HG03558 (cell line): ENCODE data around the gene COA5.

Experiments
- ATAC-seq: cut with Tn5 transposase; IDR thresholded peaks from one replicate; pipeline ENCODE4 v1.9.1; 2021; ENCODE audit warnings: moderate number of reproducible peaks; ENCODE audit not compliant: unreplicated experiment; ENCODE audit errors: extremely low read depth

The COA5 gene, protein sequence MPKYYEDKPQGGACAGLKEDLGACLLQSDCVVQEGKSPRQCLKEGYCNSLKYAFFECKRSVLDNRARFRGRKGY

DNA sequence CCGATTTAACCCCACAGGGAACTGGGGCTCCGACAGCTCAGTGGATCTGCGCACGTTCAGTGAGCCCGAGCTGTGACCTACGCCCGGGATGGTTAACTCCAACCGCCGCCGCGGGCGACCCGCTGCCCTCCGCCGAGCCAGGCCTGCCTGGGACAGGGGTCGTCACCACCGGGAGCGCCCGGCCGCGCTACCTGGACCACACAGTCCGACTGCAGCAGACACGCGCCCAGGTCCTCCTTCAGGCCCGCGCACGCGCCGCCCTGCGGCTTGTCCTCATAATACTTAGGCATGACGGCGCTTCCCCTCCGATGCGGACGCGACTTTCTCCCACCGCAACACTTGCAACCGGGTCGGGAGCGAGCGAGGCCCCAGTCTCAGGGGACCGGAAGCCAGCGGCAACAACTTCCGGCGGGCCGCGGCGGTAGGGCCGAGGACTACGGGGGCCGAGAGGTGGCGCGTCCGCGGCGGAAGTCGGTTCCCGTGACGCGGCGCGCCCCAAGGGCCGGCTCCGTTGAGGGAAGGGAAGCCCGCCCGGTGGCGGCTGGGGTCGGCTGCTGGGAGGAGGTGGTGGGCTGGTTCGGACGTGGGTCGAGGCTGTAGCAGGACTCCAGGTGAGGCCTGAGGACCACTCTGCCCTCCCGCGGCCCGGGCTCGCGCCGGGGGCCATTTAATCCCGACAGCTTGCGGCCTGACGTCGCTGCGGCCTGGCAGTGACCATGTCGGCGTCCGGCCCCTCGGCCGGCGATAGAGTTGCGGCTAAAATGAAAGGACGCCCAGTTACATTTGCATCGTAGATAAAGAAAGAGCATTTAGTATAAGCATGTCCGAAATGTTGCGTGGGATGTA, at the start of gene COA5, which contains the start of gene UNC50:
TSS of gene COA5 (minus strand) at position 397 of the 846 bp plus-strand sequence. CDS start at position 290, 107 bp downstream.
TSS of gene UNC50 (plus strand) at position 474 of the 846 bp plus-strand sequence. CDS start 1,171 bp downstream, outside the sequence.
- peak; percentile 60 for ATAC-seq

DNA sequence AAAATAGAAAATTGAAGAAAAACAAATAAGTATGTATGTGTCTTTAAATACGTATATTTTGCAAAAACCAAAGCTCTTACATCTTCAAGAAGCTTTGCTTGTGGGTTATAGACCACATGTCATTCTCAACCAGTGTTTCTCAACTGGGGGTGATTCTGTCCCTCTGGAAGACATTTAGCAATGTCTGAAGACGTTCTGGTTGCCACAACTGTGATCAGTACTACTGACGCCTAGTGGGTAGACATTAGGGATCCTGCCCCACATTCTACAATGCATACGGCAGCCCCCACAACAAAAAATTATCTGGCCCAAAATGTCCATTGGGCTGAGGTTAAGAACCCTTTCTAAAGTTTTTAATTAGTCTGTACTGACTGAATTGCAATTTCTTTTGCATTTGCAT, 48.5 kb upstream of the COA5 start:
- no peak for ATAC-seq

DNA sequence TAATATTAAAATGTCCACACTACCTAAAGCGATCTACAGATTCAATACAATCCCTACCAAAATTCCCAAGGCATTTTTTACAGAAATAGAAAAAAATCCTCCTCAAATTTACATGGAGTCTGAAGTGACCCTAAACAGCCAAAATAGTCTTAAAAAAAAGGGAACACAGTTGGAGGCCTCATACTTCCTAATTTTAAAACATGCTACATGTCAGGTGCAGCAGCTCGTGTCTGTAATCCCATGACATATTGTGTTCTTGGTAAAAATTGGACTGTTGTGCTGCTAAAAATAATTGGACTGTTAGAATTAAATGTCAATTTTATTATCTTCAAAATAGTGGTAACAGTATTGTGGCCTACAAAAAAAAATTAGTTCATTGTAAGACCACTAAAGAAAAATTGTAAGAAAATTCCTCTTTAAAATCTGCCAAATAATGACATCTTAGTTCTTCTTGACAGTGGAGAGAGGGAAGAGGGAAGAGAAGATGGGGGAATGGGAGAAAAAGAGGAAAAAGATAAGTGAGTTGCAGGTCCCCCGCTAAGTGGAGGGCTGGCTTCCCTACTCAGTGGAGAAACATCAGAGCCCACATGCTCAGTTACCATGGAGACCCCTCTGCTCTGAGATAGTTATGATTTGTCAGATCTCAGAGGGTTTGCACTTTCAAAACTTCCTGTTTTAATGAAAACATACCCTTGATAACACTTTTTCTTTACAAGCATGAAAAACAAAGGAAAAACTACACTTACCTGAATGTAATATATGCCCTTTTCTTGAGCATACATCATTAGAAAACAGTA, 46.6 kb upstream of the COA5 start:
- ATAC-seq: no peak

DNA sequence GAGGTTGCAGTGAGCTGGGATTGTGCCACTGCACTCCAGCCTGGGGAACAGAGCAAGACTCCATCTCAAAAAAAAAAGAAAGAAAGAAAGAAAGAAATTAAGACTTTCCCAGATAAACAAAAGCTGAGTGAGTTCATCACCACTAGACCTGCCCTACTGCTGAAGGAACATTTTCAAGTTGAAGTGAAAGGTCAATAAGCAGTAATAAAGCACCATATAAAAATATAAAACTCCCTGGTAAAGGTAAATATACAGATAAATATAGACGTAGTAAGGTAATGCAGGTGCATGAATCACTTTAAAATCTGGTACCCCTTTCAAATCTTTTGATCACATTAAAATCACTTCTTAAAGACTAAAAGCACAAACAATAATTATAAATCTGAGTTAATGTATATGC, 42.7 kb upstream of the COA5 start:
- ATAC-seq: no peak

DNA sequence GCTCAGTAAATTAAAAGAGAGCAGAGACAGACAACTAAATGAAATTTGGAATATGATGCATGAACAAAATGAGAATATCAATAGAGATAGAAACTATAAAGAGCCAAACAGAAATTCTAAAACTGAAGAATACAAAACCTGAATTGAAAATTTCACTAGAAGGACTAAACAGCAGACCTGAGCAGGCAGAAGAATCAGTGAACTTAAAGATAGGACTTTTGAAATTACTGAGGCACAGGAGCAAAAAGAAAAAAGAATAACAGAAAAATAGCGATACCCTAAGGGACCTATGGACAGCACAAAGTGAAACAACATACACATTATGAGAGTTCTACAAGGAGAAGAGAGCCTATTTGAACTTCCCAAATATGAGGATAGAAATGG, 41.7 kb upstream of the COA5 start:
- ATAC-seq: no peak

DNA sequence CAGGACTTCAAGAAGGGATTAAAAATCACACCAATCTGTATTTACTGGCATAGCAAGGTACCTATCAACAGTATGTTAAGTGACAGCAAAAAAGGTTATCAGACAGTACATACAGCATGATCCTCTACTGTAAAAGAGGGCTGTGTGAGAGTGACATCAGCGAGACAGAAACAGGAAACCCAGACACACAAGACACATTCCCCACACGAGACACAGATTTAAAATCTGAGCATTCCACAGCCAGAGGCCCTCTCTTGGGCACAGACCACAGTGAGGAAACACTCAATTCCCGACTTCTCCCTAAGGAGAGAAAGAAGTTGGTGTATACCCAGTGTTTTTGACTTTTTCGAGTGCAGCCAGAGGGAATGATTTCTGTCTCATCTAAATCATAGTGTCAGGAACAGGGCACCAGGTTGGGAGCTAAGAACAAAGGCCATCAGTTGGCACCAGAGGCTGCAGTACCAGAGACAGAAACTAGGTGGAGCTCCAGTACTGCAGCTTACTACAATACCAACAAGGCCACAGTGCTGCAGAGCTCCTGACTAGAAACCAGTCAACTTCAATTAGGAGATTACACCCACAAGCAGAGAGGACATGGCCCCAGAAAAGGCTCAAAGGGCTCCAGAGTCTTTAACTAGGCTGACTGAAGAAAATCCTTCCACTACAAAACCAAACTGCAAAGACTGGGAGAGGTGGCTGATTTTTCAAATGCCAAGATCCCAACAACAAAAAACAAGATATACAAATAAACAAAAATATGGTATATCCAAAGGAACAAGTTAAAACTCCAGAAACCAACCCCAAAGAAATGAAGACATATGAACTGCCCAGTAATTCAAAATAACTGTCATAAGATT, 41.1 kb upstream of the COA5 start:
- ATAC-seq: no peak

DNA sequence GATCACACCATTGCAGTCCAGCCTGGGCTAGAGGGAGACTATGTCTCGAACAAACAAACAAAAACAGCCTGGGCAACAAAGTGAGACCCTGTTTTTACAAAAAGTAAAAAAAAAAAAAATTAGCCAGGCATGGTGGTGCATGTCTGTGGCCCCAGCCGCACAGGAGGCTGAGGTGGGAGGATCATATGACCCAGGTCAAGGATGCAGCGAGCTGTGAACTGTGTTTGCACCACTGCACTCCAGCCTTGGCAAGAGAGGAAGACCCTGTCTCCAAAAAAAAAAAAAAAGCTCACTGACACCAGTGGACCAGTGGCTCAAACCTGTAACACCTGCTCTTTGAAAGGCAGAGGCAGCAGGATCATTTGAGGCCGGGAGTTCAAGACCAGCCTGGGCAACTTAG, 40.1 kb upstream of the COA5 start:
- ATAC-seq: no peak

DNA sequence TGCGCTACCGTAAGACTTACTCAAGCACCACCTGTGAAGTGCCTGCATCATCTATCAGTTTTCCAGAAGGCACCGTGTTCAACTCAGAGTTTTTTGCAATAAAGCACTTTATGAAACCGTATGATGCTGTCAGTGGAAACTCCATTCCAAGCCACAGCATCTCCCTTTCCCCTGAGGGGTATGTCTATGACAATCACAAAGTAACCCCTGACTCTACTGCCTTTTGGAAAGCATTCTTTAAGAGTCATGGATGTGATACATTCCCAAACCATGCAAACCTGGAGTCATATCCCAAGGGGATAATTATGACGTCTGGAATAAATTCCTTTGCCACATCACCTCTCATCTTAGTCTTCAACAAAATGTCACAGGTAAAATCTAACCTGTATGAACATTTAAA, 39.3 kb upstream of the COA5 start:
- no peak for ATAC-seq

DNA sequence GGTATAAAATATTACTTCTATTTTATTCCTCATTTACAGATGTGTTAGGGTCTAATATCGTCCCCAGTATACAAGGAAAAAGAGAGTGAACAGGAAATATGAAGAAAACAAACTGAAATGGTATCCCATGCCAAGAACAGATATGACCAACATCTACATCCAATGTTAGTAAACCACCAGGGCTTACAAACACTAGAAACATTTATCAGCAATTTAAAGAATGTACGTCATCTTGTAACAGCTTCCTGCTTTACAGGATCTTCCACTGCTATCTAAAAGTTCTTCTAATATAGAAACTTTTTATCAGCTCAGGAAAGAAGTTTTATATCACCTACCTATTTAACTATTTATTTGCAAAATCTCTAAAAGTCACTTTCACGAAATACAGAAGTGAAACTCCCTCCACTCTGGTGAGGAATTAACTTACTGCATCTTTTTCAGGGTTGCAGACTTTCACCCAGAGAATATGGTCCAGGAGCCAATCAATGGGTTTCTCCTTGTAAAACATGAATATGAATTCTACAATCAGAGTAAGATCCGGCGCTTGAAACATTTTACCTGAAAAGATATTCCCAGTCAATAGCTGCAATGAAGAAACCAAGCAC, 35.3 kb upstream of the COA5 start:
- no peak for ATAC-seq

DNA sequence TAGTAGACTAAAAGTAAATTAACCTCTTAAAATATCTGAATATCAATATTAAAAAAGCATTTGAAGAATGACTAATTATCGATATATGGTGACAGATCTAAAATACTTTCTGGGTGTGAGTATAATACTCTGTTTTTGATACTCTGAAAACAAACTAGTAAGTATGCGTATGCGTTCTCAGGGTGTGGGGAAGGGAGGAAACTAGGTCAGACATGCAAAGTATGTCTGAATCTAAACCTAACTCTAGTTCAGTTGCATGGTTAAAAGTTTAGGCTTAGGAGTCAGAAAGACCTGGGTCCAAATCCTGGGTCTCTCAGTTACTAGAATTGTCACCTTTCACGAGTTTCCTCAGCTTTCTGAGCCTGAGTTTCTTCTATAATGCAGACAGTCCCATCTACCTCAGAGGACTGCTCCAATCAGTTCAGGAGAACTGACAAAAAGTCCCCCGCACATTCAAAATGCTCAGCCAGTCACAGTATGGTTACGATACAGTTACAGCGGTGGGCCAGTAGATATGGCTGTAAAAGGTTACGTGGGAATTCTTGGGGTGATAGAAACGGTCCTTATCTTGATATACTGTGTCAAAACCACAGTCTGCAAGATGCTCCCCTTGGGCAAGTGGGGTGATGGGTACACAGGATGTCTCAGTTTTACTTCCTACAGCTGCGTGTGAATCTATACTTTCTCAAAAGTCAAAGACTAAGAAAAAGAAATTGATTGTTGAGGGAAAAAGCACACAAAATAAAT, 29.3 kb upstream of the COA5 start:
- ATAC-seq: no peak

DNA sequence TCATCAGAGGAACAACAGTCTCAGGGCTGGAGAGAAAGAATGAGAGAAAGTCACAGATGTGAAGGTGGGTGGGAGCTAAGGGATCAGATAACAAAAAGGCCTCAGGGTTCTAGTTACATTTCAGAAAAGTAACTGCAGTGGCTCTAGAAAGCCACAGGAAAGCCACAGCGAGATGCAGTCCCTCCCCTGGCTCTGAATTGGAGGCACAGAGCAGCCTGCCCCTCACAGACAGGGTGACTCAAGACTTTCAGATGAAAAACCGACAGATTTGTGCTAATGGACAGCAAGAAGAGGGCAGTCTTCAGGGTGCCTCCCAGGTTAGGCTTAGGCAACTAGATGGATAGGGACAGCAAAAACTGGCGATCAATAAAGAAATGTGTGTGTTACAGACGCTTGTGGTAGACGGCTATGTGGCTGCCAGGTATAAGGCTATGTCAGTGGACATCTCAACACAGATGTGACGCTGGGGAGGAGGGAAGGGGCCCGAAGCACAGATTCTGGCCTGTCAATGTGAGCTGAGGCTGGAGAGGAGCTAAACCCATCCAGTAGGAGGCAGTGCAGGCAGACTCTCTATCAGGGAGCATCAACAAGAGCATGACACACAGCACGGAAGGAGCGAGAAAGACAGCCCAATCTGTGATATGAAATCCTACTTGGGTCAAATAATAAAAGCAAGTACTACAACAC, 26.2 kb upstream of the COA5 start:
- no peak for ATAC-seq

DNA sequence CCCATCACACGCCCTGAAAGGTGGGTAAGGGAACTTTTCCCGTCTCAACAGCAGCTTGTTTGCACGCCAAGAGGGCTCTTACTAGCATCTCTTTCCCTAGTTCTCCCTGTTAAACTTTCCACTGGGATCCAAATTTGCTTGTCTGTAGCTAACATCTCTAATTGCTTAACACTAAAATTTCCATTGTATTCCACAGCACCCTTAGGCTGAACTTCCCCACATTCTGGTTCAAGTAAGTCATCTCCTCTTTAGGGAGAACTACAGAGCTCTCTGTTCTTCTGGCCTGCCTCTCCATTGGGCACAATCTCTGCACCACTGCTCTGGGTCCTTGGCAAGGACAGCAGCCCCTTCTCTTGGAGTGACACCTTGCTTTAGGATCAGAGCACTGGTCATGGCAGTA, 24.0 kb upstream of the COA5 start:
- ATAC-seq: no peak

DNA sequence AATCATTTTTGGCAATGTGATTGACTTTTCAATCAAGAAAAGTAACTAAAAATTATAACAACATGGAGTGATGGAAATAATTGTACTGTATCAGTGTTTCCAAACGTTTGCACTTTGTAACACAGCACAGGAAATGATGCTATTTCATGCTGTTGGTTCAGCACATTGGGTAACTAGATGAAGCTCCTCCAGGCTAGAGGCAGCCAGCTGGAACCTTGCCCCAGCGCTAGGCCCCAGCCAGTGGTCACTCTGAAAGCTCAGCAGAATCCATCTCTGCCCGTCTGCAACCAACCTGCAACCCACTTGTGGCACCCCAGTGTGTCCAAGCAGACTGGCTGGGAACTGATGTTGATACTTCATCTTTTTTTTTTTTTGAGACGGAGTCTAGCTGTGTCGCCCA, 15.3 kb upstream of the COA5 start:
- ATAC-seq: no peak

DNA sequence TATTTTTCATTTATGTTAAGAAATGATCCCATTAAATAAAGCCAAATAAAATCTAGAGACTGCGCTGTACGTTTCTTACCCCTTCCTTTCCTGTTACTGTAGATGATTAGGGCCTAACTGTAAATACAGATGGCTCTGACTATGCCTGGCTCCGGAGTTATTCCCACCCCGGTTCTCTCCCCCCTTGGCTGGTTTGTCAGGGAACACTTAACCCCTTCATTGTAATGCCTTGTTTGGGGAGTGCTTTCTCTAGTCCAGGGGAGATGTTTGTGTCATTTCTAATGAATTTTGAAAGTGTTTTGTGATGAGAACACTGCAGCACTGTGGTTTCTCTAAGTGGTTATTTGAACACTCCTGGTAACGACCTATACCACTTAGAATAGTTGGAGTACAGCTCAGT, 8.8 kb upstream of the COA5 start:
- no peak for ATAC-seq

DNA sequence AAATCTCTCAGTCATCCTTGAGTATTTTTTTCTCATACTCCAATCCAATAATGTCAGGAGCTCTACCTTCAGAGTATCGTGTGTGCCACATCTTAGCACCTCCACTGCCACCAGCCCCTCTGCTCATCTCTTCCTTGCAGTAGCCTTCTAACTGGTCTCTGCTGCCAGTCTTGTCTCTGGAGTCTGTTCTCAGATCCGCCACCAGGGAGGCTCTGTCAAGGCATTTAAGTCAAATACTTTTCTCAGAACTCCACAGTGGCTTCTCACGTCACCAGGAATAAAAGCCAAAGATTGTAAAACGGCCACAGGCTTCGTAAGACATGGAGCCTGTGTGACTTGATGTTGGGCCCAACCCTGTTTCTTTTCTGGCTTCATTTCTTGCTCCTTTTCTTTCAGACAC, 7.2 kb upstream of the COA5 start:
- ATAC-seq: no peak

DNA sequence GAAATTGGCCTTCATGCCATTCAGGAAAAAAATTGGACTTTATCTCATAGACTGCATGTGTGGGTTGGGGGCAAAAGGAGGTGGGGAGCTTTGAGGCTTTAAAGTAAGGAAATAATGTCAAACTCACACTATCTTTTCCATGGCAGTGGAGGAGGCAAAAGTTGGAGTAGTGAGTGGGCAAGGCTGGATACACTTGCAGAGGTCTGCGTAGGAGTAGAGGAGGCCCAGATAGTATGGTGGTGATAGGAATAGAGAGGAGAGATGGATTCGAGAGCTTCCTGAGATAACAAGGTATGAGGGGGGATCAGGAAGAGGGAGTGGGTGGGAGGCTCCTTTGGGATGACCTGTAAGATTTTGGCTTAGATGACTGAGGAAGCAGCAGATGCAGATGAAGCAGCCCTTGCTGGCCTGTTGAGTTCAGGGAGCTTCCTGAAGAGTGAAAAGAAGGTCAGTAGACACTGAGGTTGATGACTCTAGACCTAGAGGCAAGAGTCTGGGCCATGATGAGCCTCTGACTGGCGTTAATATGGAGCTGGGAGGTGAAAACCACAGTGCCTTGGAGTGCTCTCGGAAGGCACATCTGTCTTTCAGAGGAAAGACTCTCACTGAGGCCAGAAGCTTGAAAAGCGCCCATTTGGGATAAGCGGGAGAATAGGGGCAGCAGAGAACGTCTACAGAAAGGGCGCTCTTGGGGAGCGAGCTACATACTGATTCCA, 5.9 kb upstream of the COA5 start:
- no peak for ATAC-seq

DNA sequence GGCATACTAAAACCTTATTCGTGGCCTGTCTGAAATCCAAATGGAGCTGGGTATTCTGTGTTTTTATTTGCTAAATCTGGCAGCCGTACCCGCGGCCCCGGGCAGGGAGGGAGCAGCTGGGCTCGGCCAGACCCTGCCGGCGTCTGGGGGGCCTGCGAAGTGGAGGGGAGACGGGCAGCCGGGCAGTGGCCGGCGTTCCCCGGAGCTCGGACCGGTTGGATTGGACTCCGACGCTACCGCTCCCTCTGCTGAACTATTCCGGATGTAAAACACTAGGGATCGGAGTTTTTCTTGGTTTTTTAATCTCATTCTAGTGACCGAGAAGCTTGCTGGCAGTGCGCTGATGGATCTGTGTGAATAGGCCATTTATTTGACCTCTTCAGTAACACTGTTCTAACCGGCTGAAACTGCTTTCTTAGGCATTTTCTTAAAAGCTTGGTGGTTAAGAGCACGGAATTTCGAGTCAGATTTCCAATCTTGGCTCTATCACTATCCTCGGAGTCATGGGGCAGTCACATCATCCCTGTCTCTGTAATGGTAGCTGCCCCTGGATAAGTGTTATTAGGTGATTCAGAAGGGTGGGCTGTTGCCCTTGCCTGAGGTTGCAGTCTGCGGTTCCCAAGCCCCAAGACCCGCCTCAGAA, 771 bp upstream of the COA5 start:
- no peak for ATAC-seq

DNA sequence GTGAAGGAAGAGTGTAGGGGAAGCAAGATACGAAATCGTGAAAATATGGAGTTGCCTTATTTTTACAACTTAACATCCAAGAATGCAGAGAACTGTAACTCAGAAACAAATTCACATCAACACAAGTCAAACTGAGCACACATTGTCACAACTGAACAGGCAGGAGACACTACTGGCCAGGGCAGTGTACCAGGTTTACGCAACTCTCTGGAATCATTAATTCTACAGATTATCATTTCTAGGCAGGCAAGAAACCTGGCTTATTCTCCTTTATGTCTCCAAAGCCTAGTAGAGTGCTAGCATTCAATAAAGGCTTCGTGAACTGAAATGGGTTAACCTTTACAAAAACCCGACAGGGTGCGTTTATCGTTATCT, 584 bp downstream of the COA5 start:
- ATAC-seq: no peak
